ENCODE measurements around the gene ATP11A.

DNA sequence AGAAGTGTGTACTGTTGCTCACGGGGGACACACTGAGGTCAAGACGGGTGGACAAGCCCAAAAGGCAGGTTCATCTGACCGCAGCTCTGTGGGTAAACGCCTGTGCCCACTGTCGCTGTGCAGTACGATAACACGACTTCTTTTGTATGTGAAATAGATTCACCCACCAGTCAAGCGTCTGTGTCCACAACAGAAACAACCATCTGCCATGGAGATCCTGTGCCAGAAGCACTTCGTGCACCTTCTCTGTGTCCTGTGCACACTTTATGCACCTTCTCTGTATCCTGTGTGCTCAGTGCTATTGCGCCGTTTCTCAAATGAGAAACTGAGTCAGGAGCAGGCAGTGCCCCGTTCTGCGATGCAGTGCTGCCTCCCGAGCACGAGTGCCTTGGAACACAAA lies 138.9 kb downstream of the ATP11A start:
- TF ChIP-seq, protein P1, sequence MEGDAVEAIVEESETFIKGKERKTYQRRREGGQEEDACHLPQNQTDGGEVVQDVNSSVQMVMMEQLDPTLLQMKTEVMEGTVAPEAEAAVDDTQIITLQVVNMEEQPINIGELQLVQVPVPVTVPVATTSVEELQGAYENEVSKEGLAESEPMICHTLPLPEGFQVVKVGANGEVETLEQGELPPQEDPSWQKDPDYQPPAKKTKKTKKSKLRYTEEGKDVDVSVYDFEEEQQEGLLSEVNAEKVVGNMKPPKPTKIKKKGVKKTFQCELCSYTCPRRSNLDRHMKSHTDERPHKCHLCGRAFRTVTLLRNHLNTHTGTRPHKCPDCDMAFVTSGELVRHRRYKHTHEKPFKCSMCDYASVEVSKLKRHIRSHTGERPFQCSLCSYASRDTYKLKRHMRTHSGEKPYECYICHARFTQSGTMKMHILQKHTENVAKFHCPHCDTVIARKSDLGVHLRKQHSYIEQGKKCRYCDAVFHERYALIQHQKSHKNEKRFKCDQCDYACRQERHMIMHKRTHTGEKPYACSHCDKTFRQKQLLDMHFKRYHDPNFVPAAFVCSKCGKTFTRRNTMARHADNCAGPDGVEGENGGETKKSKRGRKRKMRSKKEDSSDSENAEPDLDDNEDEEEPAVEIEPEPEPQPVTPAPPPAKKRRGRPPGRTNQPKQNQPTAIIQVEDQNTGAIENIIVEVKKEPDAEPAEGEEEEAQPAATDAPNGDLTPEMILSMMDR (IDR thresholded peaks at IDR 0.05; ENCODE audit: low read length) = no peak
- TF ChIP-seq EZH2 (optimal IDR thresholded peaks at IDR 0.05; ENCODE audit: low read depth, low read length) (no peak), EZH2phosphoT487 (IDR thresholded peaks at IDR 0.05; ENCODE audit: low read length) (no peak)
